ENCODE measurements around the gene SH3GLB1. TPM values are rescaled to one million over a fixed set of nuclear protein-coding genes. Genes with fewer than 3 reads are reported as not detected.

Gene SH3GLB1
- total RNA-seq, 1 experiment from 2014 or later: 36.6 TPM

GRCh38 chr1:86692641-86693040, 11.7 kb upstream of the SH3GLB1 start:
- Histone ChIP-seq H3K18ac (ENCODE audit: insufficient read length, low read depth, low read length) (no peak overlapping the region), H3K4me2 (ENCODE audit: insufficient read depth, insufficient read length, low read length) (no peak overlapping the region), H2BK20ac (ENCODE audit: low read depth, low read length, poor library complexity, severe bottlenecking) (no peak overlapping the region), H4K91ac (ENCODE audit: insufficient read length, low read depth, low read length) (no peak overlapping the region), H2BK5ac (ENCODE audit: insufficient read length, low read length) (no peak overlapping the region), H3K23ac (ENCODE audit: insufficient read length, low read depth, low read length) (no peak overlapping the region), H3K9me3 (ENCODE audit: control insufficient read depth, low read depth, low read length) (no peaks in the 10 kb centered on the region), H3K27me3 (ENCODE audit: insufficient read depth, low read length) (no peaks in the 10 kb centered on the region), H2BK120ac (ENCODE audit: low read depth, low read length, poor library complexity, severe bottlenecking) (no peak overlapping the region), H3K9ac (ENCODE audit: extremely low read depth, insufficient read length, low read length) (no peak overlapping the region), H2BK15ac (ENCODE audit: low read depth, low read length) (no peak overlapping the region), H4K20me1 (ENCODE audit: control insufficient read depth, insufficient read depth, insufficient read length) (no peaks in the 10 kb centered on the region), H3K79me1 (ENCODE audit: insufficient read depth, low read depth, low read length, poor library complexity, severe bottlenecking) (no peaks in the 10 kb centered on the region), H2AFZ (ENCODE audit: low read length) (no peak overlapping the region), H2AK5ac (ENCODE audit: insufficient read length, low read length) (no peak overlapping the region), H4K5ac (ENCODE audit: insufficient read length, low read depth, low read length) (no peak overlapping the region), H3K27ac (ENCODE audit: insufficient read length, low read depth, low read length) (no peak overlapping the region), H3K56ac (ENCODE audit: insufficient read length, low read depth, low read length) (no peak overlapping the region), H3K79me2 (ENCODE audit: insufficient read depth, low read length) (no peaks in the 10 kb centered on the region), H4K8ac (replicated peaks; ENCODE audit: insufficient read length, low read depth, low read length) (no peak overlapping the region), H3K4me1 (ENCODE audit: insufficient read depth, low read length) (peaks cover 3% of the 10 kb centered on the region; the same call in 1 of the 2 replicates), H3K4ac (ENCODE audit: low read depth, low read length) (no peak overlapping the region), H3T11ph (ENCODE audit: low read length) (no peak overlapping the region), H3K23me2 (ENCODE audit: insufficient read length, low read depth, low read length, poor library complexity, severe bottlenecking) (no peaks in the 10 kb centered on the region), H3K14ac (ENCODE audit: insufficient read depth, low read length) (no peak overlapping the region), H2BK12ac (ENCODE audit: insufficient read length, low read depth, low read length) (no peak overlapping the region)
- H3K36me3 Mint-ChIP-seq (ENCODE audit: insufficient read depth in 1 of 3, low read depth in 3 of 3): no peaks in the 10 kb centered on the region
- peaks cover 14 to 17% of the 10 kb centered on the region in 2 experiments for H3K4me1 Mint-ChIP-seq
- no peaks in the 10 kb centered on the region; a peak in 1 of 5 replicates for H3K9me3 Mint-ChIP-seq
- WGBS (ENCODE audit: extremely low coverage, insufficient read length, low lambda C conversion rate): no CpG with 5 or more reads among the region's 6 CpGs
- no peak overlapping the region for H3K4me3 Mint-ChIP-seq
- H3K27ac Mint-ChIP-seq: no peak overlapping the region
- DNase-seq: no peak
- H3K27me3 Mint-ChIP-seq (ENCODE audit: low read depth): no peaks in the 10 kb centered on the region; the same call in none of the 2 replicates
- TF ChIP-seq CTCF (conservative IDR thresholded peaks at IDR 0.05): no peak

All from H9 (cell line).